SK-MEL-5 (cell line): ENCODE results near the gene SNX8. TPM values are rescaled to one million over a fixed set of nuclear protein-coding genes. Genes with fewer than 3 reads are reported as not detected.
"Not testable (repeated sequence)": the region's sequence is repeated elsewhere in the genome, so short reads cannot be mapped to it uniquely, and the experiment has no call there.

ENCODE experiments used
- DNase-seq: peaks from one replicate; pipeline ENCODE4 v3.0.0-alpha.2; 2016; ENCODE audit warnings: low read depth, low spot score
- in situ Hi-C: cut with HindIII; loops from 2 replicates; pipeline ENCODE4 v1.10.0; 2016; ENCODE audit warnings: low sequenced_read_pairs, high pct_unique_total_duplicates, low pct_unique_long_range_greater_than_20kb
- total RNA-seq: library from RNA; depleted of rRNA; stranded (reverse); fragments of >200 nt; shearing (Covaris generic); gene quantifications from 2 replicates; pipeline ENCODE4 v1.2.3, GENCODE V29; 2014

Gene SNX8
- total RNA-seq, 1 experiment from 2014 or later = 52.0 TPM

GRCh38 chr7:2303520-2303919, 10.7 kb downstream of the SNX8 start:
- in situ Hi-C loops = not testable (repeated sequence)

GRCh38 chr7:2302743-2303397, 11.4 kb downstream of the SNX8 start:
- in situ Hi-C loops, DNase-seq: not testable (repeated sequence)

More at GRCh38 chr7:2303520-2303919, 10.7 kb downstream of the SNX8 start:
- not testable (repeated sequence) for DNase-seq

- in situ Hi-C loops = no loop called here
- no peak for DNase-seq
Measured at GRCh38 chr7:2301511-2301863, 12.8 kb downstream of the SNX8 start.

GRCh38 chr7:2299870-2300512, 14.2 kb downstream of the SNX8 start:
- DNase-seq = no peak

GRCh38 chr7:2299131-2299829, 15.0 kb downstream of the SNX8 start:
- DNase-seq = peak; percentile 45
- in situ Hi-C loops = no loop called here

More at GRCh38 chr7:2299870-2300512, 14.2 kb downstream of the SNX8 start:
- in situ Hi-C loops = no loop called here

- no peak for DNase-seq
- in situ Hi-C loops = no loop called here
Measured at GRCh38 chr7:2296832-2297231, 17.4 kb downstream of the SNX8 start.

- no peak for DNase-seq
- in situ Hi-C loops = no loop called here
Measured at GRCh38 chr7:2295936-2296620, 18.2 kb downstream of the SNX8 start.

GRCh38 chr7:2290877-2291276, 23.4 kb downstream of the SNX8 start:
- in situ Hi-C loops = no loop called here
- DNase-seq = no peak

- in situ Hi-C loops = no loop called here
- DNase-seq = no peak
Measured at GRCh38 chr7:2289621-2290020, 24.6 kb downstream of the SNX8 start.

GRCh38 chr7:2289111-2289586, 25.1 kb downstream of the SNX8 start:
- no peak for DNase-seq
- in situ Hi-C loops = no loop called here

GRCh38 chr7:2288503-2288902, 25.7 kb downstream of the SNX8 start:
- DNase-seq = no peak
- in situ Hi-C loops = no loop called here

- DNase-seq = no peak
- in situ Hi-C loops = no loop called here
Measured at GRCh38 chr7:2287745-2288144, 26.5 kb downstream of the SNX8 start.

- in situ Hi-C loops = no loop called here
- no peak for DNase-seq
Measured at GRCh38 chr7:2283074-2283473, 31.2 kb downstream of the SNX8 start.

GRCh38 chr7:2282185-2282751, 32.0 kb downstream of the SNX8 start:
- in situ Hi-C loops = no loop called here
- DNase-seq = no peak

- DNase-seq = no peak
- in situ Hi-C loops = no loop called here
Measured at GRCh38 chr7:2281541-2281940, 32.7 kb downstream of the SNX8 start.

GRCh38 chr7:2280424-2280823, 33.8 kb downstream of the SNX8 start:
- DNase-seq = no peak
- in situ Hi-C loops = no loop called here

- in situ Hi-C loops = no loop called here
Measured at GRCh38 chr7:2279896-2280295, 34.3 kb downstream of the SNX8 start.

GRCh38 chr7:2278026-2278425, 36.2 kb downstream of the SNX8 start:
- in situ Hi-C loops = no loop called here
- DNase-seq = no peak

More at GRCh38 chr7:2279896-2280295, 34.3 kb downstream of the SNX8 start:
- no peak for DNase-seq
